Esophagus (tissue), 2 donors: ENCODE results near the gene KCNJ12. TPM values are rescaled to one million over a fixed set of nuclear protein-coding genes. Genes with fewer than 3 reads are reported as not detected.
A peak's percentile ranks its signal among the peaks of the same experiment; 100 is the strongest.
"Not testable (repeated sequence)": the region's sequence is repeated elsewhere in the genome, so short reads cannot be mapped to it uniquely, and the experiment has no call there.

ENCODE experiments used
- H3K27ac ChIP-seq, 2 donors: one replicate each; pipeline ENCODE4 v1.5.1; 2013; ENCODE audit warnings: low read depth in 2 of 2, mild to moderate bottlenecking in 2 of 2, inconsistent platforms in 1 of 2, low read length in 1 of 2, moderate library complexity in 1 of 2
- H3K27me3 ChIP-seq, 2 donors: one replicate each; pipeline ENCODE4 v1.6.1; 2013; ENCODE audit warnings: low read length in 2 of 2, control low read depth in 1 of 2, mild to moderate bottlenecking in 1 of 2; ENCODE audit not compliant: insufficient read depth in 2 of 2, control insufficient read depth in 1 of 2
- H3K36me3 ChIP-seq, 2 donors: one replicate each; pipeline ENCODE4 v1.6.1; 2013; ENCODE audit warnings: low read length in 1 of 2; ENCODE audit not compliant: control insufficient read depth in 2 of 2, insufficient read depth in 2 of 2
- H3K4me1 ChIP-seq, 2 donors: one replicate each; pipeline ENCODE4 v1.6.1; 2013; ENCODE audit warnings: low read length in 1 of 2; ENCODE audit not compliant: control insufficient read depth in 2 of 2, insufficient read depth in 2 of 2
- H3K4me3 ChIP-seq, 2 donors: one replicate each; pipeline ENCODE4 v1.5.1; 2013; ENCODE audit warnings: low read length in 2 of 2, mild to moderate bottlenecking in 2 of 2, low read depth in 1 of 2, moderate library complexity in 1 of 2
- H3K9me3 ChIP-seq, 2 donors: one replicate each; pipeline ENCODE4 v1.6.1; 2013; ENCODE audit warnings: mild to moderate bottlenecking in 2 of 2, low read depth in 1 of 2, low read length in 1 of 2, moderate library complexity in 1 of 2; ENCODE audit not compliant: control insufficient read depth in 2 of 2, insufficient read depth in 1 of 2
- WGBS, 2 donors: extraction: QIAGEN DNeasy Blood & Tissue Kit; methylation state at CpG; one replicate each; pipeline ENCODE4 v1.1.7; 2013; 5-methylcytosine and 5-hydroxymethylcytosine counted together
- polyA plus RNA-seq, 2 donors: library from polyadenylated mRNA; stranded (reverse); fragments of 200-250 nt; gene quantifications; one replicate each; pipeline ENCODE4 v1.2.3, GENCODE V29; 2013
- donor health status: healthy with polysubstance abuse.
- donor health status: Bipolar disorder and iron deficiency.

KCNJ12 gene
- polyA plus RNA-seq, 2 donors: 0.06 to 0.09 TPM

- not testable (repeated sequence) for H3K27ac ChIP-seq, H3K36me3 ChIP-seq, H3K27me3 ChIP-seq, H3K4me3 ChIP-seq, H3K4me1 ChIP-seq, H3K9me3 ChIP-seq
- WGBS, 2 donors: 63 to 76% methylated on average over 5 to 7 of the region's 7 CpGs
Observed at GRCh38 chr17:21436481-21436880, 60.3 kb downstream of the KCNJ12 start.

- H3K4me3 ChIP-seq, H3K4me1 ChIP-seq, H3K27ac ChIP-seq, H3K36me3 ChIP-seq, H3K27me3 ChIP-seq, H3K9me3 ChIP-seq: not testable (repeated sequence)
- WGBS, 2 donors: 54% methylated on average over 13 to 14 of the region's 15 CpGs
Observed at GRCh38 chr17:21436883-21437836, 61.0 kb downstream of the KCNJ12 start.

GRCh38 chr17:21438316-21439014 is 62.3 kb downstream of the KCNJ12 start:
- not testable (repeated sequence) for H3K4me3 ChIP-seq, H3K27me3 ChIP-seq, H3K9me3 ChIP-seq, H3K4me1 ChIP-seq, H3K36me3 ChIP-seq, H3K27ac ChIP-seq
- WGBS, 2 donors: 62 to 70% methylated on average over 5 to 6 of the region's 6 CpGs

- 78 to 85% methylated on average over 3 of the region's 5 CpGs for WGBS, 2 donors
- H3K36me3 ChIP-seq, H3K9me3 ChIP-seq, H3K4me3 ChIP-seq, H3K4me1 ChIP-seq, H3K27ac ChIP-seq, H3K27me3 ChIP-seq: not testable (repeated sequence)
Observed at GRCh38 chr17:21439015-21439336, 62.8 kb downstream of the KCNJ12 start.

GRCh38 chr17:21445091-21445650 is 69.0 kb downstream of the KCNJ12 start:
- no peak overlapping the region for H3K27ac ChIP-seq
- H3K36me3 ChIP-seq: no peaks in the 10 kb centered on the region
- no peak overlapping the region for H3K4me3 ChIP-seq
- 76 to 77% methylated on average over 9 of the region's 9 CpGs for WGBS, 2 donors
- no peaks in the 10 kb centered on the region for H3K27me3 ChIP-seq
- H3K4me1 ChIP-seq: no peaks in the 10 kb centered on the region
- H3K9me3 ChIP-seq: no peaks in the 10 kb centered on the region

GRCh38 chr17:21447552-21447951 is 71.4 kb downstream of the KCNJ12 start:
- H3K4me1 ChIP-seq, H3K36me3 ChIP-seq, H3K9me3 ChIP-seq, H3K27me3 ChIP-seq, H3K4me3 ChIP-seq, H3K27ac ChIP-seq: not testable (repeated sequence)
- 74 to 84% methylated on average over 4 of the region's 4 CpGs for WGBS, 2 donors

- not testable (repeated sequence) for H3K9me3 ChIP-seq, H3K4me3 ChIP-seq
Observed at GRCh38 chr17:21449891-21450290, 73.7 kb downstream of the KCNJ12 start.

GRCh38 chr17:21451975-21452374 is 75.8 kb downstream of the KCNJ12 start:
- H3K27me3 ChIP-seq: no peaks in the 10 kb centered on the region
- peaks cover 0 to 4% of the 10 kb centered on the region in 2 donors for H3K4me1 ChIP-seq
- H3K4me3 ChIP-seq: no peak overlapping the region
- H3K36me3 ChIP-seq: no peaks in the 10 kb centered on the region
- H3K27ac ChIP-seq: no peak overlapping the region
- WGBS, 2 donors: 64 to 66% methylated on average over 9 of the region's 9 CpGs
- no peaks in the 10 kb centered on the region for H3K9me3 ChIP-seq

More at GRCh38 chr17:21449891-21450290, 73.7 kb downstream of the KCNJ12 start:
- not testable (repeated sequence) for H3K27me3 ChIP-seq, H3K27ac ChIP-seq, H3K4me1 ChIP-seq, H3K36me3 ChIP-seq
- 67 to 69% methylated on average over 3 of the region's 3 CpGs for WGBS, 2 donors

- Histone ChIP-seq H3K36me3 (no peaks in the 10 kb centered on the region), H3K9me3 (no peaks in the 10 kb centered on the region), H3K4me3 (peak overlapping the region in 1 of 2 donors; percentile 2), H3K27ac (no peak overlapping the region), H3K4me1 (peaks cover 2 to 8% of the 10 kb centered on the region in 2 donors), H3K27me3 (no peaks in the 10 kb centered on the region)
- WGBS, 2 donors: 13 to 19% methylated on average over 43 to 49 of the region's 49 CpGs
Observed at GRCh38 chr17:21452377-21453143, 76.4 kb downstream of the KCNJ12 start.
